Measurements from ENCODE around the gene CTBP1.

The CTBP1 gene

DNA sequence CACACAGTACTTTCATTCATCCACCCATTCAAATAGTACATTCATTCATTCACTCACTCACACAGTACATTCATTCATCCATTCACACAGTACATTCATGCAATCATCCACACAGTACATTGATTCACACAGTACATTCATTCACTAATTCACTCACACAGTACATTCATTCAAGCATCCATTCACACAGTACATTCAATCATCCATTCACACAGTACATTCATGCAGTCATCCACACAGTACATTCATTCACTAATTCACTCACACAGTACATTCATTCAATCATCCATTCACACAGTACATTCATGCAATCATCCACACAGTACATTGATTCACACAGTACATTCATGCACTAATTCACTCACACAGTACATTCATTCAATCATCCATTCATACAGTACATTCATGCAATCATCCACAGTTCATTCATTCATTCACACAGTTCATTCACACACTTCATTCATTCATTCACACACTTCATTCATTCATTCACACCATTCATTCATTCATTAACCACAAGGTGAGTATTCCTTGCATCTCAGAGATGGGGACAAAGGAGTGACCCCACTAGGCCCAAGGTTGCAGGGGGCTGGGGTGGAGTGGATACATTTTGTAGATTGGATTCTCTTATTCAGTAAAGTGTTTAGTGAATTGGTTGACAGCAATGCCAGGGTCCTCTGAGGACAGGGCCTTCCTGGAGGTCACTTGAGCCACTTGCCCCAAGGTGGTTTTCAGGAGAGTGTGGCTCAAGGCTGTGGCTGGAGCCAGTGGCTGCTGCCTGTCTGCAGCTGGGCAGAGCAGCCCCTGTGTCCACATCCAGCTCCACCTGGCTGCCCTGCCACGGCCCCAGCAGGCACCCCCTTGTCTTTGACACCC lies 72.3 kb downstream of the CTBP1 start:
- TF ChIP-seq, protein P1, sequence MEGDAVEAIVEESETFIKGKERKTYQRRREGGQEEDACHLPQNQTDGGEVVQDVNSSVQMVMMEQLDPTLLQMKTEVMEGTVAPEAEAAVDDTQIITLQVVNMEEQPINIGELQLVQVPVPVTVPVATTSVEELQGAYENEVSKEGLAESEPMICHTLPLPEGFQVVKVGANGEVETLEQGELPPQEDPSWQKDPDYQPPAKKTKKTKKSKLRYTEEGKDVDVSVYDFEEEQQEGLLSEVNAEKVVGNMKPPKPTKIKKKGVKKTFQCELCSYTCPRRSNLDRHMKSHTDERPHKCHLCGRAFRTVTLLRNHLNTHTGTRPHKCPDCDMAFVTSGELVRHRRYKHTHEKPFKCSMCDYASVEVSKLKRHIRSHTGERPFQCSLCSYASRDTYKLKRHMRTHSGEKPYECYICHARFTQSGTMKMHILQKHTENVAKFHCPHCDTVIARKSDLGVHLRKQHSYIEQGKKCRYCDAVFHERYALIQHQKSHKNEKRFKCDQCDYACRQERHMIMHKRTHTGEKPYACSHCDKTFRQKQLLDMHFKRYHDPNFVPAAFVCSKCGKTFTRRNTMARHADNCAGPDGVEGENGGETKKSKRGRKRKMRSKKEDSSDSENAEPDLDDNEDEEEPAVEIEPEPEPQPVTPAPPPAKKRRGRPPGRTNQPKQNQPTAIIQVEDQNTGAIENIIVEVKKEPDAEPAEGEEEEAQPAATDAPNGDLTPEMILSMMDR (IDR thresholded peaks at IDR 0.05; ENCODE audit: low read depth, low read length) = no peak
- TF ChIP-seq, protein P2, sequence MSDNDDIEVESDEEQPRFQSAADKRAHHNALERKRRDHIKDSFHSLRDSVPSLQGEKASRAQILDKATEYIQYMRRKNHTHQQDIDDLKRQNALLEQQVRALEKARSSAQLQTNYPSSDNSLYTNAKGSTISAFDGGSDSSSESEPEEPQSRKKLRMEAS (IDR thresholded peaks at IDR 0.05; ENCODE audit: low read depth, low read length) = no peak
- TF ChIP-seq POLR2A (IDR thresholded peaks at IDR 0.05; ENCODE audit: extremely low read depth, insufficient read length) (no peak), MYC (IDR thresholded peaks at IDR 0.05; ENCODE audit: low read depth, low read length) (no peak)
- DNase-seq (ENCODE audit: low read depth) = no peak
- H3K4me3 ChIP-seq (ENCODE audit: low read depth, low read length) = no peak overlapping the region

DNA sequence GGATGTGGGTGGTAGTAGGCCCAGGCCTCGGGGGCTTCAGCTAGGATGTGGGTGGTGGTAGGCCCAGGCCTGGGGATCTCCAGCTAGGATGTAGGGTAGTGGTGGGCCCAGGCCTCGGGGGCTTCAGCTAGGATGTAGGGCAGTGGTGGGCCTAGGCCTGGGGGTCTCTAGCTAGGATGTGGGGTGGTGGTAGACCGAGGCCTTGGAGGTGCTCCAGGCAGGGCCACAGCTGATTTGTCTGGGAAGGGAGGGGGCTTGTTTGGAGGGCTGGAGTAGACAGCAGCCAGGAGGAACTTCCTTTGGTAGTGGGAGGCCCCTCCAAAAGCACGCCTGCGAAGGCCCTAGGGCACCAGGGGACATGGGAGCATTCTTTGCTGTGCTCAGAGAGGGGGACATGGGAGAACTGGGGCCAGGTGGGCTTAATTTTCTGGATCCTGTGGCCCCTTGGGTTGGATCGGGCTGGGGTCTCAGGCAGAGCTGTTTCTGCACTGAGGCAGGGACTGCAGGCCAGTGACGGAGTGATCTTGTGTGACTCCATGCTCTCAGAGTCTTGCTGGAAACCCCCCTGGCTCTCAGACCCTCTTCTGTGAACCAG lies 73.2 kb downstream of the CTBP1 start:
- DNase-seq (ENCODE audit: low read depth) = no peak
- TF ChIP-seq, protein P2 (IDR thresholded peaks at IDR 0.05; ENCODE audit: low read depth, low read length) = no peak
- TF ChIP-seq, protein P1 (IDR thresholded peaks at IDR 0.05; ENCODE audit: low read depth, low read length) = no peak
- TF ChIP-seq MYC (IDR thresholded peaks at IDR 0.05; ENCODE audit: low read depth, low read length) (no peak), POLR2A (IDR thresholded peaks at IDR 0.05; ENCODE audit: extremely low read depth, insufficient read length) (no peak)
- no peak overlapping the region for H3K4me3 ChIP-seq (ENCODE audit: low read depth, low read length)

DNA sequence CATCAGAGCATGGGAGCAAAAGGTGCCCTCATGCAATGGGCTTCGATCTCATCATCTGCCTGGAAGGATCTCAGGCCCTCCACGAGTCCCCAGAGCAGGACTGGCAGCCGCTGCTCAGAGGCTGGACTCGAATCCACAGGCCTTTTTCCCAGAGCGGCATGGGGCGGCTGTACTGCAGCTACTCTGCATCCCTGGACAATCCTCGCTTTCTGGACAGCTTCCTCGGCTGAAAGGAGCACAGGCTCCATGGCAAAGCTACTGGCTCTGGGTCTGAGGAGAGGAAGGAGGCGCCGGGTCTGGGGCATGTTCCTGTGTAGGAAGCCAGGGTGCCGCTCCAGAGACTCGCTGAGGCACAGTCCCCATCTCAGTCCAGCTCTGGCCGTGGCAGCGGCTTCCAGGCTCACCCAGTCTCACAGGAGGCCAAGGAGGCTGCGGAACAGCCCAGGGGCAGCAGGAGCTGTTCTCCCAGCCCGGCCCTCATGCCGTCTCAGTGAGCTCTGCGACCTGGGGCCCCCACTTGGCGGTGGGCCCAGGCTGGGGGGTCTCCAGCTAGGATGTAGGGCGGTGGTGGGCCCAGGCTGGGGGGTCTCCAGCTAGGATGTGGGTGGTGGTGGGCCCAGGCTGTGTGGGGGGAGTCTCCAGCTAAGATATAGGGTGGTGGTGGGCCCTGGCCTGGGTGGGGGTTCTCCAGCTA lies 73.8 kb downstream of the CTBP1 start:
- no peak for DNase-seq (ENCODE audit: low read depth)
- no peak overlapping the region for H3K4me3 ChIP-seq (ENCODE audit: low read depth, low read length)
- TF ChIP-seq, protein P1 (IDR thresholded peaks at IDR 0.05; ENCODE audit: low read depth, low read length) = no peak
- TF ChIP-seq POLR2A (IDR thresholded peaks at IDR 0.05; ENCODE audit: extremely low read depth, insufficient read length) (no peak), MYC (IDR thresholded peaks at IDR 0.05; ENCODE audit: low read depth, low read length) (no peak)
- TF ChIP-seq, protein P2 (IDR thresholded peaks at IDR 0.05; ENCODE audit: low read depth, low read length) = no peak

DNA sequence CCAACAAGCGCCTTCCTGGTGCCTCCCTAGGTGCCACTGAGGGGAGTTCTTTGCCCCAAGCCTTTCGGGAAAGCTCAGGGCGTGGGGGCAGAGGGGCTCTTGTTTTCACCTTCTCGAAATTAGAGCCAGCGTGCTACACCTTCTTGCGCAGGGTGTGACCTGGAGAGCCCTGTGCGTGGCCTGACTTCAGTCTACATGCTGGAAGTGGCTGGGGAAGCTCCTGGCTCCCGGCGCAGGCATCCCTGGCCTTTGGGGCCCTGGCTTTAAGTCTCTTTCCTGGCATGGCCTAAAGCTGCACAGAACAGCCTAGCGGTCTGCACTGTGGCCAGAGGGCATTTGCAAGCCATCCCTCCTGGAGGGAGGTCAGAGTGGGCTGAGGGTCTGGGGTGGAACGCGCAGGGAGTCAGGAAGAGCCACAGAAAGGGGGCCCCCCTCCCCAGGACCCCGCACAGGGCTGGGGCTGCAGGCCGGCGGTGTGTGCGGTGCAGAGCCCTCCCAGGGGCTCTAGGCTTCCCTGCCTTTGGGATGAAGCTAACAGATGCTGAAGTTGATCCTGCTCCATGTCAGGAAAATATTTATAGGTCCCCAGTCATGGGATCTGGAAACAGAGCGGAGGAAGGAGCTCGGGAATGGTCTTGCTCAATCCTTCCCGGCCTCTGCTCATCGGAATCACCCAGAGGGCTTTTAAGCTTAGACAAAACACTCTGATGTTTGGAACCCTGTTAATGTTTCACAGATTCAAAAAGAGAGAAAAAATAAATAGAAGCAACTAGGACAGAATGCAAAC lies 75.8 kb downstream of the CTBP1 start:
- TF ChIP-seq, protein P2 (IDR thresholded peaks at IDR 0.05; ENCODE audit: low read depth, low read length) = no peak
- no peak for TF ChIP-seq MYC (IDR thresholded peaks at IDR 0.05; ENCODE audit: low read depth, low read length)
- TF ChIP-seq, protein P1 (IDR thresholded peaks at IDR 0.05; ENCODE audit: low read depth, low read length) = no peak
- TF ChIP-seq POLR2A (IDR thresholded peaks at IDR 0.05; ENCODE audit: extremely low read depth, insufficient read length) = no peak
- no peak overlapping the region for H3K4me3 ChIP-seq (ENCODE audit: low read depth, low read length)
- DNase-seq (ENCODE audit: low read depth) = no peak

DNA sequence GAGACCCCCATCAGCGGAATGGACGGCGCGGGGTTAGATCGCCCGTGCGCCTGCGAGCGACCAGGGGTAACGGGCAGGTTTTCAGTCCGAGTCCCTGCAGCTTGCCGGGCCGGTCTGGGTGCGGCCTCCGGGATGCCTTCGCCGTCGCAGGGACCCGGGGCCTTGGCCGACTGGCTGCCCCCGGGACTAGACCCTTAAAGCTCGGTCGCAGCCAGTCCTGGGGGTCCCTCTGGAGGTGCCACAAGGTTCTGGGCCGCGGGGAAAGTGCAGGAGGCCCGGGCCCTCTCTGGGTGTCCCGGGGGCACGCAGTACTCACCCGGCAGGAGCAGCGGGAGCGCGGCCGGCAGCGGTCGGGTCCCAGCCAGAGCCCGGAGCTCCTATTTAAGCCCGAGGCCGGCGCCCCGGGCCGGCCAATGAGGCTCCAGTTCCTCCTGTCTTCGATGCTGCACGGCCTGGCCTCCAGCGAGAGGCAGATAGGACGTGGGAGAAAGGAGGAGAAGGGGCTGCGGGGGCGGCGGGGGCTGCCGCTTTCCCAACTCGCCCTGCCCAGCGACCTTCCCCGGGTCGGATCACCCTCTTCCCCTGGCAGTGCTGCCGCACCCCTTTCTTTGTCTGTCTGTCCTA lies 76.6 kb downstream of the CTBP1 start, which contains the start of gene SPON2:
Gene SPON2 (minus strand): TSS at position 356 of the 624 bp plus-strand sequence.
- no peak for DNase-seq (ENCODE audit: low read depth)
- TF ChIP-seq MYC (IDR thresholded peaks at IDR 0.05; ENCODE audit: low read depth, low read length) (no peak), POLR2A (IDR thresholded peaks at IDR 0.05; ENCODE audit: extremely low read depth, insufficient read length) (no peak)
- TF ChIP-seq, protein P1 (IDR thresholded peaks at IDR 0.05; ENCODE audit: low read depth, low read length) = no peak
- TF ChIP-seq, protein P2 (IDR thresholded peaks at IDR 0.05; ENCODE audit: low read depth, low read length) = no peak
- H3K4me3 ChIP-seq (ENCODE audit: low read depth, low read length) = no peak within 1 kb of the TSS

Measured in NB4 (cell line).